Activated T-cell treated with anti-CD3 and anti-CD28 coated beads for 4 hours (primary cell): ENCODE results near the gene SEC14L1.

Source experiments
- DNase-seq: peaks from one replicate; pipeline ENCODE4 v3.0.0-alpha.2; 2020

Gene SEC14L1

GRCh38 chr17:77164483-77165091 lies 23.8 kb downstream of the SEC14L1 start:
- DNase-seq: no peak

- DNase-seq: no peak
Measured at GRCh38 chr17:77165577-77165976, 24.8 kb downstream of the SEC14L1 start.

- DNase-seq: no peak
Measured at GRCh38 chr17:77167472-77168306, 26.9 kb downstream of the SEC14L1 start.

GRCh38 chr17:77173104-77173503 lies 32.3 kb downstream of the SEC14L1 start:
- no peak for DNase-seq

GRCh38 chr17:77174928-77175661 lies 34.3 kb downstream of the SEC14L1 start:
- no peak for DNase-seq

- no peak for DNase-seq
Measured at GRCh38 chr17:77177002-77177741, 36.4 kb downstream of the SEC14L1 start.

GRCh38 chr17:77178050-77178449 lies 37.3 kb downstream of the SEC14L1 start:
- no peak for DNase-seq

GRCh38 chr17:77178563-77178962 lies 37.8 kb downstream of the SEC14L1 start:
- DNase-seq: no peak

- no peak for DNase-seq
Measured at GRCh38 chr17:77180503-77181357, 40.0 kb downstream of the SEC14L1 start.

GRCh38 chr17:77182205-77183172 lies 41.7 kb downstream of the SEC14L1 start:
- DNase-seq: no peak

GRCh38 chr17:77184474-77184873 lies 43.7 kb downstream of the SEC14L1 start:
- no peak for DNase-seq

GRCh38 chr17:77185137-77185536 lies 44.4 kb downstream of the SEC14L1 start:
- no peak for DNase-seq

GRCh38 chr17:77186141-77186604 lies 45.4 kb downstream of the SEC14L1 start:
- no peak for DNase-seq

- no peak for DNase-seq
Measured at GRCh38 chr17:77188084-77189066, 47.6 kb downstream of the SEC14L1 start.

GRCh38 chr17:77189148-77189547 lies 48.4 kb downstream of the SEC14L1 start:
- DNase-seq: no peak

GRCh38 chr17:77190576-77190975 lies 49.8 kb downstream of the SEC14L1 start:
- DNase-seq: no peak

- no peak for DNase-seq
Measured at GRCh38 chr17:77191244-77191643, 50.5 kb downstream of the SEC14L1 start.

- no peak for DNase-seq
Measured at GRCh38 chr17:77193653-77194052, 52.9 kb downstream of the SEC14L1 start.

- no peak for DNase-seq
Measured at GRCh38 chr17:77194179-77194578, 53.4 kb downstream of the SEC14L1 start.
